SIG-M5 treated with dmso at 0.1 percent for 504 hours (cell line): ENCODE results near the gene PIK3R3.
A peak's percentile ranks its signal among the peaks of the same experiment; 100 is the strongest.
"Not testable (repeated sequence)": the region's sequence is repeated elsewhere in the genome, so short reads cannot be mapped to it uniquely, and the experiment has no call there.

Source experiments
- DNase-seq: peaks from one replicate; lab custom pipeline; 2025; ENCODE audit not compliant: unreplicated experiment; lab: John Stamatoyannopoulos, UW

Gene PIK3R3

DNA sequence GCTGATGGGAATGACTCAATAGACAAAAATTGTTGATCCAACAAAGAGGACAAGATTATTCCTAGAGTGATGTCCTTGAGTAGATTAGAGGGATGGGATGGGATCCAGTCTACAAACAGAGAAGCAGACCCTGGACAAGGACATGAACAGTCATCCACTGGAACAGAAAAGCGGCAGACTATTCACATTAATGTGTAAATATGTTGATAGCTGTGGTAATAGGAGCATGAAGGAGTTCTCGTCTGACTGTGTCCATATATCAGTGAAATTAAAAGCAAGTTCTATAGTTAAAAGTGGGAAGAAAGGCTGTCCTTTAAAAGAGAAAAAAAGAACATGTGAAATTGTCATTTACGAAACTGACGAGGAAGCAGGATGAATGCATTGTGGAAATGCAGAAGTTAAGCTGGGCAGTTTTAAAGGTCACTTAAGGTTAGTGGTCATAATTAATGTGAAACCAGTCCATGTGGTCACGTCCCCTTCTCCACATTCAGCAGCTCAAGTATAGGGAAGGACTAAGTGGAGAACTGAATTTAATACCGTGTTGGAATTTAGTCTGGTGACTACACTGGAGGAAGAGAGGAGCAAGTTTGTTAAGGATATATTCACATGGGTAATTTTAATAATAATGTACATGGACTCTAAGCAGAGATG lies 62.1 kb downstream of the PIK3R3 start:
- peak; percentile 49 for DNase-seq

DNA sequence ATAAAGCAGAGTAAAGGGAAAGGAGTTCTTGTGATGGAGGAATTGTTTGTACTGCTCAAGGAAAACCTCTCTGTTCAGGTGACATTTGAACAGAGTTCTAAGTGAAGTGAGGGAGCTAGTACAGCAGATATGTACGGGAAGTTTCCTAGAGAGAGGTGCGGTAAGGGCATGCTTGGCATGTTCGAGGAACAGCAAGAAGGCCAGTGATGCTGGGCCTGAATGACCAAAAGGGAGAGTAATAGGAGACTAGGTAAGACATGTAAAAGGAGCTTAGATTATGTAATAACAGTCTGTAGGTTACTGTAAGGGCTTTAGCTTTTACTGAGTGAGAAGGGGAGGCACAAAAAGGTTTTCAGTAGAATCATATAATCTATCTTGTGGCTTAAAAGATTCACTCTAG lies 63.9 kb downstream of the PIK3R3 start:
- DNase-seq = no peak

GRCh38 chr1:46067652-46068051 lies 64.8 kb downstream of the PIK3R3 start:
- no peak for DNase-seq

DNA sequence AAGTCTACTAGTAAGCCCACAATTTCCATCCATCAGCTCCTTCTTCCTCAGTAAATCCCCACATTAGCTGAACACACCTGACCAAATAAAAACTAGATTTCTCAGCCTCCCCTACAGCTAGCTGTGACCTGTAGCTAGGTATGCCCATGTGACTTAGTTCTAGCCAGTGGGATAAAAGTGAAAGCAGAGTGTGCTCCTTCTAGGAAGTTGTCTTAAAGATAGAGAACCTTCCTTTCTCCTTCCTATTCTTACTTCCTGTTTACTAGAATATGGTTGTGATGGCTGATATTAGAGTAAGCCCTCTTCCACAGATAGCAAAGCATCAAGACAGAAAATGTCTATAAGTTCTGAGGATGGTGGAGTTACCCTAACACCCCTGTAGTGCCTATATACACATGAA lies 67.0 kb downstream of the PIK3R3 start:
- DNase-seq = peak; percentile 24

GRCh38 chr1:46064708-46065107 lies 67.7 kb downstream of the PIK3R3 start:
- no peak for DNase-seq

- DNase-seq = no peak
These were observed 69.6 kb downstream of the PIK3R3 start for GRCh38 chr1:46062651-46063319.

- no peak for DNase-seq
These were observed 71.3 kb downstream of the PIK3R3 start for GRCh38 chr1:46061146-46061545.

DNA sequence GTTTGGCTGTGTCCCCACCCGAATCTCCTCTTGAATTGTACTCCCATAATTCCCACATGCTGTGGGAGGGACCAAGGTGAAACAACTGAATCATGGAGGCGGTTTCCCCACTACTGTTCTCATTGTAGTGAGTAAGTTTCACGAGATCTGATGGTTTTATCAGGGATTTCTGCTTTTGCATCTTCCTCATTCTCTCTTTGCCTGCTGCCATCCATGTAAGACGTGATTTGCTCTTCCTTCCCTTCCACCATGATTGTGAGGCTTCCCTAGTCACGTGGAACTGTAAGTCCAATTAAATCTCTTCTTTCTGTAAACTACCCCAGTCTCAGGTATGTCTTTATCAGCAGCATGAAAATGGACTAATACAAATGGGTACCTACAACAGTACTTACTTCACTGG lies 73.5 kb downstream of the PIK3R3 start:
- no peak for DNase-seq

- no peak for DNase-seq
These were observed 74.6 kb downstream of the PIK3R3 start for GRCh38 chr1:46057781-46058180.

- DNase-seq = not testable (repeated sequence)
These were observed 75.2 kb downstream of the PIK3R3 start for GRCh38 chr1:46057215-46057614.

DNA sequence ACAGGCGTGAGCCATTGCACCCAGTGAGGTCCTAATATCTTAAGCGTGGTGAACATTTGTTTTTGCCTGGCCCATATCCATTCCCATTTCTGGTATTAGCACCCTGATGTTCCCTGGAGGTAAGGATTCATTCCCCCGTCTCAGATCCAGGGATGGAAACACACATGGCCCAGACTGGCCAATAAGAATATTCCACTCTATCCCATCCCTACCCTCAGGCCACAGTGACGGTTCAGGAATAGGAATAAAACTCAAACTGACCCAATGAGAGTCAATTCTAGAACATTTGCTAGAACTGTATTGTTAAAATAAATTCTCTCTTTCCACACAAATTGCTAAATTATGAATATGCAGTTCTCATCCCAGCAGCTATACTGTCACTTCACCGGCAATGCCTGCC lies 76.1 kb downstream of the PIK3R3 start:
- no peak for DNase-seq

DNA sequence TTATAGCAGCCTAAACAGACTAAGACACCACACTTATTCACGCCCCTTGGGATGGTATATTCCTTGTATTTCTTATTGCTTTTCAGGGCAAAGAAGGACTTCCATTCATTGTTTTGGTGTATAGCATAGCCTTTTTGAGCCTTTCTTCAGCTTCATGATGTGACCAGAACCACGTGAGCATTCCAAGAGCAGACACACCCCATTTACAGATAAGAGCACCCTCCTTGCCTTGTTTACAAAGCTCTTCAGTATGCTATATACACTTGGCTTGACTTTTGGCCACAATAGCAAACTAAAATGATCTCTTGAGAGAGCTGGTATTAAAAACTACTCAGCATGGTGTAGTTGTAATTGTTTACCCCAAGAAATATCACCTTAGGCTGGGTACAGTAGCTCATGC lies 78.7 kb downstream of the PIK3R3 start:
- DNase-seq = no peak

DNA sequence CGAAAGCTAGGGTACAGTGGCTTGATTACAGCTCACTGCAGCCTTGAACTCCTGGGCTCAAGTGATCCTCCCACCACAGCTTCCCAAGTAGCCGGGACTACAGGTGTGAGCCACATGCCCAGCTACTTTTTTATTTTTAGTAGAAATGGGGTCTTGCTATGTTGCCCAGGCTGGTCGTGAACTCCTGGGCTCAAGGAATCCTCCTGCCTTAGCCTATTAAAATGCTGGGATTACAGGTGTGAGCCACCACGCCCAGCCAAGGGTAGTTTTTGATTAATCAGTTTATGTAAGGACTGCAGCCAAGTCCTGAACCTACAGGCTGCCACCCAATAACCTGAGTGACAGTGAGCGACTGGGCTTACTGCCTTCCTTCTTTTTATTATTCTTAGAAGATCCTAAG lies 88.3 kb downstream of the PIK3R3 start:
- DNase-seq = no peak

- peak; percentile 92 for DNase-seq
These were observed 88.9 kb downstream of the PIK3R3 start for GRCh38 chr1:46043458-46044017.

DNA sequence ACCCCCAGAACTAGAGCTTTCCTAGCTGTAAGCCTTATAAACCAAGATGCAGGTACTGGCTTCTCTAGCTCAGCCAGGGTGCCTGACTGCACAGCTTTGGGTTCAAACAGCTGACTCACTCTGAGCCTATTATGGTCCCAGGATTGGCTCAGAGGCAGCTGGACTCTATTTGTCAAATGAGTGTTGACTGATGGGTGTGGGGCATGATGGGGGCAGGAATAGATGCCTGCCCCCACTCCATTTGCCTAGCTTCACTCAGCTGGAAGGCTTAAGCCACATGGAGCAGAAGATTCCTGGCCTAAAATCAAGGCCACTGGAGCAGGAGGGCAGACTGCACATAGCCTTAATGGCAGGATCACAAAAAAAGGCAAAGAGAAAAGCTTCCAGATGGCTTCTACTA lies 90.5 kb downstream of the PIK3R3 start:
- DNase-seq = no peak

- no peak for DNase-seq
These were observed 90.9 kb downstream of the PIK3R3 start for GRCh38 chr1:46041551-46041950.

DNA sequence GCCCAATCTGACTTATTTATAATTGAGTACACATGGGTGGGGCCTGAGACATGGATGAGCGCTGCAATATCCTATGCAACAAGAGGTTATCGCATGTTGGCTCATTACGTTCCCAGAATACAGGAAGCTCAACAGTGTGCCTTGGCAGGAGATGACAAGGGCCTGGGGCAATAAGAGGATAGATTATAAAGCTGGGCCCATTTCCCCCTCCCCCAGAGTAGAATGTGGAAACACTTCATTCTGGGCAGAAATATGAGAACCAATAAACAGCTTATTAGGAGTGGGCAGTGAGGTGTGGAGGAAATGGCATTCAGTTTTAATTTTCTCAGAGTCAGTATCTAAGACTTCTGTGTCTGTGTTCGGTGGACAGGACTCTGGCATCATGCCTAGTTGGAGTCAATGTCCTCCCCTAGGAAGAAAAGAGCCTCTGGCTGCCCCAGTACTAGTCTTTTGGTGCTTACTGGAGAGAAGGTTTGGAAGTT lies 92.8 kb downstream of the PIK3R3 start:
- no peak for DNase-seq

DNA sequence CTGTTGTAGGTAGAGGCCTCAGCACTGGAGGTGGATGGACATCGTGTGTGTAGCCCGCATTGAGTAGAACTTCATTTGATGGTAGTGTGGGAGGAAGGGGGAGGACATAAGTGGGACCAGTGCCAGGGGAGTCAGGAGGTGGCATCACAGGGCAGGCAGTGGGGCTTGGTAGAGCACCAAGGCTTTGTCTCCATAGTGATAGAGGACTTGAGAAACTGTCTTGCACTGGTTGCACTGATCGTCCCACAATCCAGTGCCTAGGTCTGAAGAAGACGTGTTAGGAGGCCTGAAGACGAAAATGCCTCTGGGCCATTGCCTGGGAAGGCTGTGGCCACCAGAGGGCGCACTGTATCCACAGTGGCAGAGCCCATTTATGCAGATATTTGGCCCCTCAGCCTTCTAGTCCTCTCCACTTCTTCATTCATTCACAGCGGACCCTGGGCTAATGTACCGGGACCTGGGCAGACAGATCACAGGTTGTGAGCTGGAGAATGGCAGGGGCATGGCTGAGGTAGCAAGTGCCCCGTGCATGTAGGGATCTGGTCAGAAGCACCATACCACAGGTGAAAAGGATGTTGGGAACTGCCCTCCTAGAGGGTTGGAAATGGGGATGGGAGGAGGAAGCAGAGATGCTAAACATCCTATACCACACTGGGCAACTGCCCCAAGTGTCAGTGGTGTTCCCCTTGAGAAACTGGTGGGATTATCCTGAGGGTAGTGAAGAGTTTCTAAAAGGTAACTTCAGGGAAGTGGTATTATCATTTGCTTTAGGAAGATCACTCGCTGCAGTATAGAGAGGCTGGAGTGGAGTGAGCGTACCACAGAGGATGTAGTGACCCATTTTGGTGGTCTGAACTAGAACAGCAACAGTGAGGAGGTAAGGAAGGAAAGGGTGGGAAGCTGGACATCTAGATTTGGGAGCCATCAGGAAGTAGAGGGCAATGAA lies 95.3 kb downstream of the PIK3R3 start:
- peak; percentile 68 for DNase-seq

DNA sequence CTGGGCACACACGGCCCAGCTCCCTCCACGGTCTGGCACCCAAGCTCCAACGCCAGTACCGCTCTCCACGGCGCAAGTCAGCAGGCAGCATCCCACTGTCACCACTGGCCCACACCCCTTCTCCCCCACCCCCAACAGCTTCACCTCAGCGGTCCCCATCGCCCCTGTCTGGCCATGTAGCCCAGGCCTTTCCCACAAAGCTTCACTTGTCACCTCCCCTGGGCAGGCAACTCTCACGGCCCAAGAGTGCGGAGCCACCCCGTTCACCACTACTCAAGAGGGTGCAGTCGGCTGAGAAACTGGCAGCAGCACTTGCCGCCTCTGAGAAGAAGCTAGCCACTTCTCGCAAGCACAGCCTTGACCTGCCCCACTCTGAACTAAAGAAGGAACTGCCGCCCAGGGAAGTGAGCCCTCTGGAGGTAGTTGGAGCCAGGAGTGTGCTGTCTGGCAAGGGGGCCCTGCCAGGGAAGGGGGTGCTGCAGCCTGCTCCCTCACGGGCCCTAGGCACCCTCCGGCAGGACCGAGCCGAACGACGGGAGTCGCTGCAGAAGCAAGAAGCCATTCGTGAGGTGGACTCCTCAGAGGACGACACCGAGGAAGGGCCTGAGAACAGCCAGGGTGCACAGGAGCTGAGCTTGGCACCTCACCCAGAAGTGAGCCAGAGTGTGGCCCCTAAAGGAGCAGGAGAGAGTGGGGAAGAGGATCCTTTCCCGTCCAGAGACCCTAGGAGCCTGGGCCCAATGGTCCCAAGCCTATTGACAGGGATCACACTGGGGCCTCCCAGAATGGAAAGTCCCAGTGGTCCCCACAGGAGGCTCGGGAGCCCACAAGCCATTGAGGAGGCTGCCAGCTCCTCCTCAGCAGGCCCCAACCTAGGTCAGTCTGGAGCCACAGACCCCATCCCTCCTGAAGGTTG lies 97.6 kb downstream of the PIK3R3 start:
- no peak for DNase-seq
